ENCODE data around the gene CSNK1A1L.
"Not testable (repeated sequence)": the region's sequence is repeated elsewhere in the genome, so short reads cannot be mapped to it uniquely, and the experiment has no call there.

Gene CSNK1A1L

DNA sequence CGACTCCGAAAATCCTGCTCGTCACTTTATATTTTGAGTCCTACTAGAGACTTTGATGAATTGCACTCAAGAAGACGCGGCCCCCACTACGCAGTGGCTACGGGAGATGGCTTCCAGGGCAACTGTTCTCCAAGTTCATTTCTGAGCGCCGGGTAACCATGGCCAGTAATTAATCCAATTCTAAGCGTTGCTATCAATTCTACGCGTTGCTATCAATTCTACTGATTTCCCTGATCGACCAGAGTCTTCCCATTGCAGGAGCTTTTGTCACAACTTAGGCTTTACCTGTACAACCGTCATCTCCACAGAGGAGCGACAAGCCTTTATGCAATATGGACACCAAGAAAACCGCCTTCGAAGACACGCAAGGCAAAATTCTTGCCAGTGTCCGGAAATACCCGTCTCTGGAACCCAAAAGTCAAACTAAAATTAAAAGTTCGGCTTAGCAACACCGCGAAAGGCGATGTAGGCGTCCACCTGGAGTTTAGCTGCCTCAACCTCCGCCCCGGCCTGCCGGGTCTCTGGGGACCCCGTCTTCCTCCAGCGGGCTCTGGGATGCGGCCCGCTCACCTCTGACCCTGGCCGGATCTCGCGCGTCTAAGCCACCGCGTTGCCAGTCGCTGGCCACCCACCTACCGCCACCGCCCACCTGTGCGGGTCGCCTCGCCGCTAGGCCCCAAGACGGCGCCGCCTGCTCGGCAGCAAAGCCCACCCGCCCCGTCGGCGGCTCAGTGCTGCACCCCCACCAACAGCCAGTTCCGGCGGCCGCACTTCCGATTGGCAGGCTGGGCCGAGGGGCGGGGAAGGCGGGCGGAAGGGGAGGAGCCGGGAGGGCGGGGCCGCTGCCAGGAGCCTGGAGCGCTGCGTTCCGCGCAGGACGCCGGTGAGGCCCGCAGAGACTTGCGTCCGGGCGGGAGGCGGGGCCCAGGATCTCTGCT is 46.3 kb downstream of the CSNK1A1L start, which contains the start of gene SUPT20H:
Gene SUPT20H, minus strand, starts transcription at position 779 of the 938 bp plus-strand sequence. CDS start 8,198 bp downstream, outside the sequence.
- ChIA-PET CTCF (no interaction called here), POLR2A (interaction anchor here (1.2 to 1.4 kb wide), 2 partner anchors 14 to 59 kb away, joined by 3 read pairs; partner anchors contain the start of gene EXOSC8)
- TF ChIP-seq FOXK2 (IDR thresholded peaks at IDR 0.05) (no peak), ARNT (IDR thresholded peaks at IDR 0.05) (no peak), TARDBP (IDR thresholded peaks at IDR 0.05) (no peak), BHLHE40 (IDR thresholded peaks at IDR 0.05; ENCODE audit: borderline replicate concordance) (no peak), ELF4 (IDR thresholded peaks at IDR 0.05) (no peak), HDGF (IDR thresholded peaks at IDR 0.05; ENCODE audit: borderline replicate concordance) (no peak), ZNF384 (IDR thresholded peaks at IDR 0.05) (no peak), SP1 (IDR thresholded peaks at IDR 0.05) (no peak), SUZ12 (IDR thresholded peaks at IDR 0.05) (no peak), NFRKB (IDR thresholded peaks at IDR 0.05) (no peak), CTBP1 (IDR thresholded peaks at IDR 0.05; ENCODE audit: borderline replicate concordance) (no peak), L3MBTL2 (conservative IDR thresholded peaks at IDR 0.05) (peak; percentile 76), FOXA1 (IDR thresholded peaks at IDR 0.05) (no peak), FOXM1 (IDR thresholded peaks at IDR 0.05; ENCODE audit: borderline replicate concordance) (no peak), LEF1 (IDR thresholded peaks at IDR 0.05; ENCODE audit: borderline replicate concordance) (no peak)
- TF ChIP-seq, protein P1, sequence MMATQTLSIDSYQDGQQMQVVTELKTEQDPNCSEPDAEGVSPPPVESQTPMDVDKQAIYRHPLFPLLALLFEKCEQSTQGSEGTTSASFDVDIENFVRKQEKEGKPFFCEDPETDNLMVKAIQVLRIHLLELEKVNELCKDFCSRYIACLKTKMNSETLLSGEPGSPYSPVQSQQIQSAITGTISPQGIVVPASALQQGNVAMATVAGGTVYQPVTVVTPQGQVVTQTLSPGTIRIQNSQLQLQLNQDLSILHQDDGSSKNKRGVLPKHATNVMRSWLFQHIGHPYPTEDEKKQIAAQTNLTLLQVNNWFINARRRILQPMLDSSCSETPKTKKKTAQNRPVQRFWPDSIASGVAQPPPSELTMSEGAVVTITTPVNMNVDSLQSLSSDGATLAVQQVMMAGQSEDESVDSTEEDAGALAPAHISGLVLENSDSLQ (IDR thresholded peaks at IDR 0.05) = peak; percentile 73
- DNase-seq (ENCODE audit: extremely low spot score) = peak; percentile 94

DNA sequence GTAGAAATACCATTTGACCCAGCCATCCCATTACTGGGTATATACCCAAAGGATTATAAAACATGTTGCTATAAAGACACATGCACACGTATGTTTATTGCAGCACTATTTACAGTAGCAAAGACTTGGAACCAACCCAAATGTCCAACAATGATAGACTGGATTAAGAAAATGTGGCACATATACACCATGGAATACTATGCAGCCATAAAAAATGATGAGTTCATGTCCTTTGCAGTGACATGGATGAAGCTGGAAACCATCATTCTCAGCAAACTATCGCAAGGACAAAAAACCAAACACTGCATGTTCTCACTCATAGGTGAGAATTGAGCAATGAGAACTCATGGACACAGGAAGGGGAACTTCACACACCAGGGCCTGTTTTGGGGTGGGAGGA is 49.2 kb downstream of the CSNK1A1L start:
- DNase-seq (ENCODE audit: extremely low spot score); POLR2A ChIA-PET; CTCF ChIA-PET: not testable (repeated sequence)

All from HEK293T (cell line).